Islet of Langerhans (tissue), 1 donor: Measurements from ENCODE around the gene PRKAG3.

ENCODE experiments used
- FAIRE-seq: peaks from one replicate; lab custom pipeline; 2011; peaks lifted over from hg19 to GRCh38; lab: Jason Lieb, UNC

The PRKAG3 gene

DNA sequence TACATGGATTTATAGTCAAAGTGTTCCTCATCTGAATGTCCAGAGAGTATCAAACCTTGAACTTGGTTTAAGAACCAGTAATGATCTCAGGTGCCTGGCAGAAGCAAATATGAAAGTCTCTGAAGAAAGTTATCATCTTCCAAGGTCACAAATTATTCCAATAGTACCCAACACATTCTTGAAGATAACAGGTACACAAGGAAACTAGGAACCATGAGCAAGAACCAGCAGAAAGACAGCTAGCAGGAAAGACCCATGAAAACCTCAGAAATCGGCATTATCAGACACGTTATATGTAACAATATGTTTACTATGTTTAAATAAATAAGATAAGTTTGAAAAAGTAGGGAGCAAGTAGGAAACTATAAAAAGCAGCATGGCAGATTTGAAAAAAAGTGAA lies 5.9 kb upstream of the PRKAG3 start:
- no peak for FAIRE-seq

DNA sequence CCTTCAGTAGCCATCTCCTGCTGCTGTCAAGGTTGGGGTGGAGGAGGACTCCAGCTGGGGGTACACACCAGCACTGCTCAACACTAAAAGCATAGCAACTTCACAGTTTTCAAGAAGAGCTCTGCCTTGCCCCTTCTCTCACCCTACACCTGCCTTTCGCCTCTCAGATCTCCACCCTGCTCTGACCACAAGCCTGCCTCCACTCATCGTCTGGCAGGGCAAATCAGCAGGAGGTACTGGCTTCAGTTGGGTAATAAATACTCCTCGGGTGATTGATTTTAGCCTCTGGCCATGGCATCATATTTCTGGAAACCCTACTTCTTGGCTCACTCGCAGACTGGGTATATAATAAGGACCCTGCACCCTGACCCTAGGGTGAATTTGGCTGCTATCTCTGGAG lies 3.1 kb upstream of the PRKAG3 start:
- no peak for FAIRE-seq

DNA sequence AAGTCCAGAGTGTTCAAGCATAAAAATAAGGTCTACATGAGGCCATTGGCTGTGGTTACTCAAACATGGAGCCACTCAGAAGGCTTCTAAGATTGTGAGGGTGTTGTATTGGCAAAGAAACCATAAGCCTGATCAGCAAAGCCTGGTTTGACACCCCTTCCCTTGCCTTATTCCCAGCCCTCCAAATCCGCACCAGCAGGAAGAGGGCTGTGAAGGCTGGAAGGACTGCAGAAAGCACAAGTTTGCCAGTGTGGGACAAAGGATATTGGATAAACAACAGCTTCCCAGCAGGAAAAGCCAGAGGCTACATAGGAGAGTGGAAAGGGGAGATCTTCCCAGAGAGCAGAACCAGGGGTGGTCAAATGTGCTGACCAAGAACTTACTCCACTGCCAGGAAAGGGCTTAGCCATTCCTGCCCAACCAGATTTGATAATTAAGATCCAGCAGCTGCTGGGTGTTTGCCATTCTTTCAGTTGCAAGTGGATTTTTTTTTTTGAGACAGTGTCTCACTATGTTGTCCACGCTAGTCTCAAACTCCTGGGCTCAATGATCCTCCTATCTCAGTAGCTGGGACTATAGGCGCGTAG lies 1.5 kb upstream of the PRKAG3 start:
- no peak for FAIRE-seq

DNA sequence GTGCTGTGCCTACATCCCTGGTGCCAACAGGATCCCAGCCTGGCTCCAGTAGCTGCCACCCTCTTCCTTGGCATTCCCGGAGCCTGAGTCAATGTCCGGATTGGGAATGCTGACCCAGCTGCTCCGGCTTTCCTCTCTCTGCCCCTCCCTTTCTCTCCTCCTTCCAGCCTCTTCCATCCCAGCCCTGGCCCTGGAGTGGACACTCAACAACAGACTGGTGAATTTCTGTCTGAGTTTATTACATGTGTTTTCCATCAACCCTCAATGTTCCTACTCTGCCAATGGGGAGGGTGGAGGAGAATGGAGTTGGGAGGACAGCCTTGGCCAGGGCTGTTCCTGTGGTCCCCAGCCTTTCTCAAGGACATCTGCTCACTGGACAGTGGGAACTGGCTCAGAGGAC lies 917 bp upstream of the PRKAG3 start:
- FAIRE-seq = no peak

DNA sequence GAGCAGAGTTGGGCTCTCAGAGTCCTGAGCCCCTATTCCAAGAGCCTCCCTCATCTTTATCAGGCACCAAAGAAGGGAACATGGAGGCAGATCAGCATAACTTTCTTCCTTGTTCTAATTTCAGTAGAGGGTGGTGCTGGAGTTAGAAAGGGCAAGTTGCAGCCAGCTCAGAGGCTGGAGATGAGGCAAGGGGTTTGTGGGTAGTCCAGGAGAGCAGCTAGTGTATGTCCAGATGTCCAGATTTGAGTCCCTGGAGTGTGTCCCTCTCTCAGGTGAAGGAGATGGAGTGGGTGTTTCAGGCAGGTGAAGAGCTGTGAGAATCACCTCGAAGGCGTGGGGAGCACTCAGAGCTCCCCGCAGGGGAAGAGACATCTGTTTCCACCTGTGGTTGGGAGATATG lies 478 bp upstream of the PRKAG3 start:
- FAIRE-seq = no peak

DNA sequence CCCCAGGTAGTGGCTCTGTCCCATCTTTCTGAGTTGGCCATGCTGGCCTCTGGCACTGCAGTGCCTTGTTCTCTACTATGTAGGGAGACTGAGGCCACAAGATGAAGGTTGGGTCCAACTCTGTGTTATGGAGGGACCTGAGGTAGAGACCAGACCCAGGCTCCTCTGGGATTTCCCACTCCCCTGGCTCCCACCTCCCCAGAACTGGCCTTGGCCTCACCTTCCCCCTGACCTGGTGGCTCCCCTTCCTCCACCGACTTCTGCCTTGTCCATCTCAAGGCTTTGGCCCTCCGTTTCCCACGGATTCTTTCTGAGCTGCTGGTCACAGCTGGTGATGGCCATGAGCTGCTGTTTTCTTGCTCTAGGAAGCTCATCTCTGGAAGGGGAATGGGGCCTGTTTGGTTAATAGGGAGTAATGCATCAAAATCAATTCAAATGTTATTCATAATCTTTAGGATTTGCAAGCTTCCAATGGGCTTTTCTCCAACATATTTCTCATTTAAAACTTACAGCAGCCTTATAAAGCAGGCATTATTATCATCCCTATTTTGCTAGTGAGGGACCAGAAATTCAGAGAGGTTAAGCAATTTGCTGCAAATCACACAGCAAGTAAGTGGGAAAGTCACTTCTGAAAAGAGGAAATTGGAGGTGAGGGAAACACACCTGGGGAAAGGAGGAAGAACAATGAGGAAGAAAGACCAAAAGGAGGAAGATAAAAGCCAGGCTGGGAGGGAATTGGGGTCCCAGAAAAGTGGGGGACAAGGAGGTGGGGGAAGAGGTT lies 887 bp downstream of the PRKAG3 start:
- no peak for FAIRE-seq

DNA sequence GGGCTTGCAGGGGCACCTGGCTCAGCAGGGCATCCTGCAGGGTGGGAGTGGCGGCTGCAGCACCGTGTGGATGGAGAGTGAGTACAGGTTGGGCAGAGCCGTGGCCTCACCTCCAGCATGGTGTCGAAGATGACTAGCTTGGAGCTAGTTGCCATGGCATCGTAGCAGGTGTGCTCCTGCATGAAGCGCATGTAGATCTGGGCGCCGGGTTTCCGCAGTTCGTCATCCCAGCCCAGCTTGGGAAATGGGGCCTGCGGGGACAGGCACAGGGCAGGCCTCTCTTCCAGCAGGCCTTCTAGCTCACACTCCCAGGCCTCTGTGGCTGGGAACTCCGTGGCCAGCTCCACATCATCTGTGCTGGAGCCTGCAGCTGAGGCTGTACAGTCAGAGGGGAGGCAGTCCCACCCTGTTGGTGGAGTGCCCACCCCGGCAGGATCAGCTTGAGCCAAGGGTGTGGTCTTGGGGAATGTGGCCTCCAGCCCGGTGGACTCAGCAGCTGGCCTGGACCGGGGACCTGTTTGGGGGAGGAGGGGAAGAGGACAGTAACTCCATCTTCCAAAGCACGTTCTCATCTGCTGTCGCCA lies 1.6 kb downstream of the PRKAG3 start:
- no peak for FAIRE-seq

DNA sequence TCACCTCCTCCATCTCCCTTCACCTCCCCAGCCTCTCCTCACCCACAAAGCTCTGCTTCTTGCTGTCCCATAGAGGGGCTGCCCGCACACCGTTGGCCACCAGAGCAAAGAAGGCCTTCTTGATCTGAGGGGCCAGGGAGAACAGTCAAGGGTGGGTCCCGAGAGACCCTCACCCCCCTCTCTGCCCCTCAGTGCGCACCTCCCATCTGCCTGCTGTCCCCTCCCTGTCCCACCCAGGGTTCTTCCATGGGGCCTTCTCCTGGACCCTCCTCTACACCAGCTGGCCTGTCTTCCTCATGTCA lies 3.2 kb downstream of the PRKAG3 start:
- FAIRE-seq = no peak

DNA sequence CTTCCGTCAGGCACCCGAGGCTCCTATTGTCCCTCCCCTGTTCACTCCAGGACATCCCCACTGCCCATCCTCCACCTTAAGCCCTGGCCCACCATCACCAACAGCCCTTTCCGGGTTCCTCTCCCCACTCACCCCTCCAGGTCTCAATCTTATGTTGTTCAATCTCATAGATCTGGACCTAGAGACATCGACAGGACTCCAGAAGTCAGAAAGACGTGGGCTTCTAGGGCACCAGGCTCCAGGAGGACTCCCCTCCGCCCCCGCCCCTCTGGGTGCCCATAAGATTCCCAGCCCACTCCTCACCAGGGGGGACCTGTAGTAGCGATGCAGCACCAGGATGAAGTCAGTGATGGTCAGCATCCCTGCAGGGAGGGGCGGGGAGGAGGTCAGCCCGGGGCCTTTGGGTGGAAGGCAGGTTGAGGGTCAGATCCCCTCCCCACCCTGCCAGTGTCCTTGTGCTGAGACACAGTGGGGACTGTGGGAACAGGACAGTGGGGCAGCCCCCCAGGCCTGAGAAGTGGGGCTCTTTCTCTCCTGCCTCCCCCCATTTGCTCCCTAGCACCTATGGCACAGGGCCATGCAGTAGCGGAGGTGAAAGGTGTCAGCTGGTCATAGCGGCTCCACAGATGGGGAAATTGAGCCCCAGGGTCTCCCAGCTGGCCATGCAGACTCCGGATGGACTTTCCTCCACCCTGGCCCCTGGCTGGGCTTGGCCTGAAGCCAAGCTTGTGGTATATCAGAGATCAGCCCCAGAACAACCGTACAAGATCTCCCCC lies 3.7 kb downstream of the PRKAG3 start:
- no peak for FAIRE-seq

DNA sequence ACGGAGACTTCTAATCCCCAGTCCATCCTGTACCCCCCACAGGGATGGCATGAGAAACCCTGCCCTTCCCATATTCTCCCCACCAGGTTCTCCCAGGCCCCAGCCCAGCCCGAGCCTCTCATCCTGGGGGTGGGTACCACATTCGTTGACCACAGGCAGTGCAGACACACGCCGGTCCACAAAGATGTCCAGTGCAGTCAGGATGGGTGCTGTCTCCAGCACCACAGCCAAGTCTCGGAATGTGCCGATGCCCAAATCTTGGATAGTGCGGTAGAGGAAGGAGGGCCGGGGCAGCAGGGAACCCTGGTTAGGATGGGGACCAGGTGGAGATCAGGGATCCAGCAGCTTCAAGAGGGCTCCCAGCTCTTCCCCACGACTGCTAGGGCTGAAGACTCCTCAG lies 4.8 kb downstream of the PRKAG3 start:
- FAIRE-seq = no peak

DNA sequence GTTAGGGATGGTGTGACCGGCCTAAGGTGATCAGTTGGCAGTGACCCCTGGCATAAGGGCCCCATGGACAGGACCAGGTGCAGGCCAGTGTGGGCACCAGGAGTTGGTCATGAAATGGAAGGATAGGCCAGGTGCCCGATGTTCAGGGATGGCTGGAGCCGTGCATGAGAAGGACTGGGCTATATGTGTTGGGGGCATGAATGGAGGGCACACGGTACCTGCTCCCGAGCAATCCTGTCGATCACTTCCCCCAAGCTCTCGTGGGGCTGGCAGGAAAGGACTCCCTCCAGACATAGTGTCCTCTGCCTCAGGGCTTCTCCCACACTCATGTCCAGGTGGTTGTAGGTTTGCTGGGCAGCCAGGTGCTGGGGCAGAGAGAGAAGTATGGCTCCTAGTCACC lies 7.6 kb downstream of the PRKAG3 start:
- FAIRE-seq = no peak

DNA sequence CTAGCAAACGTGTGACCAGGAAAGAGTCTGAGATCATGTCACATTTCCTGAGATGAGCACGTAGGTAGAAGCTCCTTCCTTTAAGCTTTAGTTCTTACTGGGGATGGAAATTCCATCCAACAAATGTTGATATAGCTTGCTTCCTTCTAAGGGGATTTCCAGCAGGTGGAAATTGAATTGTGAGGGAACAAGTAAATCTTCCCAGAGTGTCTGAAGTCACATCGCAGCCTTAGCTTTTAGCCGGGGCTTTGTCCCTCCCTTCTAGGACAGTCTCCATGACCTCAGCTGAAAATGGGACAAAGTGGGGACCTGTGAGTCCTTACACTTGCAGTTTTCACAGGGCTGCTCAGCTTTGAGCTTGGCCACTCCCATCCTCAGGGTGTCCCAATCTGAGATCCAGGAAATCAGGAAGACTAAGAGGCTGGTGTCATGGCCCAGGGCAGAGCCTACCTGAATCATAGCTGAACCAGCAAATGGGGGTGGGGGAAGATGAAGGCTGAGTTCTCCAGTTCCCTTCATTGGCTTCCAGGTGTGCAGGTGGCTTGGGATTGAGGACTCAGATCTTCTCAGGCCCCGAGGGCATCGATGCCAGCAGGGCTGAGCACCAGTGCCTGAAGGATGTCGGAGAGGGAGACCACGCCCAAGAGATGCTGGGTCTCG lies 8.3 kb downstream of the PRKAG3 start:
- no peak for FAIRE-seq

DNA sequence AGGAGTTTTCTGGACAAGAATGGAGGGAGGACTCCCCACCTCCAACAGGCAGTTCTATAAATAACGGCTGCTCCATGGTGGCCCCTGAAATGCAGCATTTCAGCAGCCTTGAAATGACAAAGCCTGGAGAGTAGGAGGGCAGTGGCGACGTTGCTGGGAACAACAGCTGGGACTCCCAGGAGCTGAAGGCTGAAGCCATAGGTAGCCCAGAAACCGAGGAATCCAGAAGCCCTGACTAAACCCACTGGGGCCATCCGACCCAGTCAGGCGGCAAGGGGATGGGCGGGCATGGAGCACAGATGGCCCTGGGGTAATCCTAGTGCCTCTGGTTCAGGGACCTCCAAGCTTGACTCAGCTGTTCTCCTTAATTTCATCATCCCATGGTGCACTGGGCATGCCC lies 9.0 kb downstream of the PRKAG3 start:
- no peak for FAIRE-seq

DNA sequence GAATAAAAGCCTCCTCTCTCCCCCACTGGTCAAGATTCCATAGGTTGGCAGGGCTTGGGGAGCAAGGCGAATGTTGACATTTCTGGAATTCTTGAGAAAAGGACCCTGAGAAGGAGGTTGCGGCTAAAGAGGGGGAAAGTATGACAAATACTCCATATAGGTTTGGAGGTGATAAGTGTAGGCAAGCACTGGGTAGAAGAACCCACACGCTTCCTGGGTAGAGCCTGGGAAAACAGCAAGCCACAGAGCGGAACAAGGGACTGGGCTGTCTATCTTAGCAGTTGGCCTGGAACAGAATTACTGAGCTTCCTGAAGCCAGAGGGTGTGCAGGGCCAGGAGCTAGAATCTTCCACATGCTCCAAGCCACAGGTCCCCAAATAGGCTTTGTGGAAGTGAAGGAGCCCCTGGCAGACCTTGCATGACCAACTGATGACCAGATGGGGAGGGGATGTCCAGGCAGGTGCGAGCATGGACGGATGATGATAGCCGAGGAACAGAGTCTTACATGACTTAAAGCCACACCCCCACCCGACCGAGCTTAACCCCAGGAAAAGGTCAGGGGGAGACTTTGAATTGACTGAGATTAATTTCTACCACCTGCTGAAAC lies 9.9 kb downstream of the PRKAG3 start:
- no peak for FAIRE-seq

DNA sequence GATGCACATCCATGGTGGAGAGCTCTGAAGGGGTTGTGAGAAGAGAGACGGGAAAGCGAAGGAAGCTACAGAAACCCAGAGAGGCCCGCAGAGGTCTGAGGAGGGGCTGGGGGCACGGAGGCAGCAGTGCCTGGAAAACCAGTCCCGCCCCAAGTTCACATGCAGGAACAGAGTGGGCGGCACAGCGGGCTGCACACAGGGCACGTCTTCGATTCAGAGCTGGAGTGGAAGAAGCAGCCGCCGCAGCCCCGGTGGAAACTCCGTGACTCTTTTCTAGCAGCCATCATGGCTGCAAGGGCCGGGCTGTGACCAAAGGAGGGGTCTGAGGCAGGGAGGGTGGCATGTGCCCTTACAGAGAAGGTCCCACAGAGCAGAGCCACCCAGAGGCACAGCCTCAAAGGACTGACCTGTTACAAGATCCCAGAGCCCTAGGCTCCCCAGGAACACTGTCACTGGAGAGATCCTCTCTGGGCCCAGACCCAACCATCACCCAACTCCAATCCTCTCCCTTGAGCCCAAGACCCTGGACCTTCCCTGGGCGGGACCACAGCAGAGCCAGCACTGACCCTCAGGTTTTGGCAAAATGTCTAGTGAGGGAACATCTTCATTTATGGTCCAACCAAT lies 10.7 kb downstream of the PRKAG3 start:
- FAIRE-seq = no peak

DNA sequence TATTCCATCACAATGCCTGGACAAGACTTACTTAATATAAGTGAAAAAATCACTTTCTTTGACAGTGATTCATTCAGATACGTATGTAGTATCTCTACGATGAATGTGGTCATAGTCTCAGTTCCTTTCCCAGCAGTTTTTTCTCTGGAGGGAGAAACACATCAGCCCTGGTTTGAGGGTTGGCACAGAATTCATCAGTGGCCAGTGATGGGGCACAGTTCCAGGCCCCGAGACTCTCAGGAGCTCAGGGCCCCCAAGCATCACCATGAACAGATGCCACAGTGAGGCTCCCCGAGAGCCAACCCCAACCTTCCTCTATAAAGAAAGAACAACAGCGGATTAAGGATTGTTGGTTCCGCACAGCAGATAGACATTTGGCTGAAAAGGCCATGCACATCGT lies 12.5 kb downstream of the PRKAG3 start:
- no peak for FAIRE-seq

DNA sequence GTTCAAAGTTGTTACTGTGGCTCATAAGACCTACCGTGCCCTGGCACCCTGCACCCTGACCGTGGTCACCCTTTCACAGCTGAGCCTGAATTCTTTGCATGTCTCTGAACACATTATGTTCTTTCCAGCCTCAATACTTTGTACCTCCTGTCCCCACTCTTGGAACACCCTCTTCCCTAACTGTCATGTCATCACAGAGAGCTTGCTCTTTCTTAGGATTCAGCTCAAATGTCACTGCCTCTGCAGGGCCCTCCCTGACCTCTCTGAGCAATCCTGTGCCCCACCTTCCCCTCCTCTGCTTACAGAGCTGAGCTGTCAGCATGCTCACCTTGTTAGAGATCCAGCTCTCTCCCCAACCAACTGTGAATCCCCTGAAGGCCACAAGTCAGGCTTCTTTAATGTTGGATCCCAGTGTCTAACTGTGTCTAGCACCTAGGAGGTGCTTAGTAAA lies 15.0 kb downstream of the PRKAG3 start:
- no peak for FAIRE-seq

DNA sequence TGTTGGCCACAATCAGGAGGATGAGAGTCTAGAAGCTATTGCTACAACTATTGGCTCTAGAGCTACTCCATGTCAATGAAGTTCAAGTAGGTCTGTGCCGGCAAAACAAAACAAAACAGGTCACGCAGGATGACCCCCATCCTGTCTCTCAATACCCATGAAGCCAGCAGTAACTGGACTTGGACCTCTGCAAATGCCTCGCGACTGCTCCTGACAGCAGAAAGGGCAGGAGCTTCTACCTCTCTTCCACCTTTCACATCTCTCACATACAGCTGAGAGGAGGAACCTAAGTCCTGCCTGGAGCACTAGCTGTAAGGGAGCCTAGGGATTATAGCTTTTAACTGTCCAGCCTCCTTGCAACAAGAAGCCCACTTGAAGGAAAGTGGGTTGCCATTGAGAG lies 16.0 kb downstream of the PRKAG3 start:
- no peak for FAIRE-seq

DNA sequence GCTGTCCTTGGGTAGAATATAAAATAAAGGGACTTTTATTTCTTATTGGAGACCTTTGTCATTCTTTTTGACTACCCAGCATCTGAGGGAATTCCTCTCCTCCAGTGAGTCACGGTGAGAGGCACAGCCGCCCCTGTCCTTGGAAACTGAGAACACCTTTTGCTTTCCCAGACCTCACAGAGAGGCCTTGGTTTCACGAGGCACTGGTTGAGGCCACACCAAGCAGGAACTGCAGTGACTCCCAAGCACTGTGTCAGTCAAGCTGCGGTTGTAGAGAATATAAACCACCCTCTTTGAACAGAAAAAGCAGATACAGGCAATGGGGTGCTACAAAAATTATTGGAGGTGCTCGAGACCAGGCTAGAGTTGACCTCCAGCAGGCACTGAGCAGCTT lies 16.4 kb downstream of the PRKAG3 start:
- no peak for FAIRE-seq

DNA sequence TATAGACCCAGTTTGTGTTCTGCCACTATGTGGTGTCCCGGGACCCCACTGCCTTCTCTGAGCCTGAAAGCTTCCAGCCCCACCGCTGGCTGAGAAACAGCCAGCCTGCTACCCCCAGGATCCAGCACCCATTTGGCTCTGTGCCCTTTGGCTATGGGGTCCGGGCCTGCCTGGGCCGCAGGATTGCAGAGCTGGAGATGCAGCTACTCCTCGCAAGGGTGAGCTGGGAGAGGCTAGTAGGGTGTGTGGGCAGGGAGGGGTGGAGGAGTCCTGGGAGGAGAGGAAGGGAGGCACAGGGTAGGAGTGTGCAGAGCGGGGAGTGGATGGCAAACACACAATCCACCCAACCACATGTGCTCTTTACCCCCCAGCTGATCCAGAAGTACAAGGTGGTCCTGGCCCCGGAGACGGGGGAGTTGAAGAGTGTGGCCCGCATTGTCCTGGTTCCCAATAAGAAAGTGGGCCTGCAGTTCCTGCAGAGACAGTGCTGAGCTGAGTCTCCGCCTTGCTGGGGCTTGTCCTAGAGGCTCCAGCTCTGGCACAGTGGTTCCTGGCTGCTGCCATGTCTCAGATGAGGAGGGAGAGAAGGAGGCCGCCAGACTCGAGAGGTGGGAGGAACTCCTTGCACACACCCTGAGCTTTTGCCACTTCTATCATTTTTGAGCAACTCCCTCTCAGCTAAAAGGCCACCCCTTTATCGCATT lies 16.9 kb downstream of the PRKAG3 start:
- FAIRE-seq = no peak

DNA sequence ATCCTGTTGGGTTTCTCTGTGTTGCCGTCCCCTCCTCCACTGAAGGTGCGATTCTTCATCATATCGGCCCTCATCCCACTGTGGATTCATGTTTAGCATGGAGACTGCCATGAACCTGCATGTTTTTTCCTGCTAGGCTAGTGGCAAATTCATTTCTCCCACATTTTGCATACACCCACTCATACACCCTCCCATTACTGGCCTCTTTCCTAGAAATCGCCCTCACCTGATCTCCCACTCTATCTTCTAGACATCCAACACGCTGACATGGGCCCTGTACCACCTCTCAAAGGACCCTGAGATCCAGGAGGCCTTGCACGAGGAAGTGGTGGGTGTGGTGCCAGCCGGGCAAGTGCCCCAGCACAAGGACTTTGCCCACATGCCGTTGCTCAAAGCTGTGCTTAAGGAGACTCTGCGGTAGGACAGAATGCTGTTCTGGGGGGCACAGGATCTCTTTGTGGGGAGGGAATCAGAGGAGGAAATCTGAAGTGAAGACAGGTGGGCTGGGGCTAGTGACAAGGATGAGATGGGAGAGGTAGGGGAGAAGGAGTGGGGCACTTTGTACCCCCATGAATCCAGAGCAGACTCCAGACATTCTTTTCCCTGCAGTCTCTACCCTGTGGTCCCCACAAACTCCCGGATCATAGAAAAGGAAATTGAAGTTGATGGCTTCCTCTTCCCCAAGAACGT lies 17.7 kb downstream of the PRKAG3 start:
- no peak for FAIRE-seq
